K562 (cell line): ENCODE data around the gene TECPR2. TPM values are rescaled to one million over a fixed set of nuclear protein-coding genes. Genes with fewer than 3 reads are reported as not detected.

Experiments used
- ATAC-seq: fragments of 200-7000 bp; cut with Tn5 transposase; 3 replicates; pipeline ENCODE4 v1.9.1; 2020; ENCODE audit warnings: moderate library complexity
- BruUV-seq: library from RNA; stranded (reverse); fragments of 400-500 nt; replicated peaks from 2 replicates; lab custom pipeline; 2021; lab: Mats Ljungman, UMichigan
- CTCF ChIA-PET: fragments of 300-600 bp; formaldehyde crosslinking; extraction: SDS; loops from one replicate; lab custom pipeline; 2021; ENCODE audit warnings: low intra/inter-chr PET ratio; lab: Yijun Ruan, JAX
- POLR2A ChIA-PET: fragments of 300-600, 350-650 bp; sonication (Branson Sonifier 250); formaldehyde crosslinking; extraction: SDS; loops from one replicate; lab custom pipeline; 2021; ENCODE audit warnings: antibody characterized with exemption, inconsistent platforms; lab: Yijun Ruan, JAX
- DNase-seq, 4 experiments: peaks; one replicate each; pipeline versions ENCODE4 v3.0.0 to v3.0.0-alpha.2; 2011 to 2018; ENCODE audit warnings: low spot score in 3 of 4, mixed read lengths in 3 of 4; ENCODE audit errors: extremely low read depth in 1 of 4
- FAIRE-seq: peaks from 2 replicates; lab custom pipeline; 2011; peaks lifted over from hg19 to GRCh38; lab: Jason Lieb, UNC
- H2AFZ ChIP-seq: 2 replicates; pipeline ENCODE4 v1.6.0; 2011; ENCODE audit warnings: low read depth, low read length, control low read depth, inconsistent platforms
- H3K27ac ChIP-seq: fragments of 200-600 bp; 3 replicates; pipeline ENCODE4 v1.8.0; 2011; ENCODE audit warnings: low read depth, mild to moderate bottlenecking, control low read depth, inconsistent platforms, low read length, moderate library complexity, mixed read lengths; ENCODE audit errors: extremely low read depth
- H3K27me3 ChIP-seq, 2 experiments: fragments of 300-600 bp in 1 of 2; 2 replicates in 1 of 2; 3 replicates in 1 of 2; pipeline versions ENCODE4 v1.6.0 to v1.8.0; 2011; ENCODE audit warnings: inconsistent platforms in 2 of 2, low read length in 2 of 2, mild to moderate bottlenecking in 1 of 2, mixed read lengths in 1 of 2, moderate library complexity in 1 of 2; ENCODE audit not compliant: control insufficient read depth in 2 of 2, insufficient read depth in 2 of 2
- H3K36me3 ChIP-seq: fragments of 300-600 bp; 3 replicates; pipeline ENCODE4 v1.8.0; 2011; ENCODE audit warnings: mild to moderate bottlenecking, low read length, inconsistent platforms; ENCODE audit not compliant: control insufficient read depth, insufficient read depth
- H3K4me1 ChIP-seq, 2 experiments: fragments of 200-600 bp in 1 of 2; replicated peaks in 1 of 2; 2 replicates in 1 of 2; 3 replicates in 1 of 2; pipeline versions ENCODE4 v1.5.1 to v1.8.0; 2011; ENCODE audit warnings: inconsistent platforms in 2 of 2, low read length in 2 of 2, mild to moderate bottlenecking in 1 of 2, mixed read lengths in 1 of 2, moderate library complexity in 1 of 2; ENCODE audit not compliant: control insufficient read depth in 2 of 2, insufficient read depth in 2 of 2
- H3K4me2 ChIP-seq: 2 replicates; pipeline ENCODE4 v1.6.1; 2011; ENCODE audit warnings: low read length, control low read depth, inconsistent platforms, mixed read lengths; ENCODE audit not compliant: insufficient read depth
- H3K4me3 ChIP-seq: fragments of 200-600 bp; sonication (generic), shearing (Covaris generic); 2 replicates; pipeline ENCODE4 v1.5.1; 2016; ENCODE audit warnings: control low read depth, inconsistent platforms
- H3K79me2 ChIP-seq: fragments of 200-600 bp; 3 replicates; pipeline ENCODE4 v1.8.0; 2011; ENCODE audit warnings: low read length, inconsistent platforms; ENCODE audit not compliant: control insufficient read depth, insufficient read depth
- H3K9ac ChIP-seq, 2 experiments: 2 replicates each; pipeline versions ENCODE4 v1.6.0 to v1.6.1; 2011; ENCODE audit warnings: low read depth in 2 of 2, low read length in 2 of 2, control low read depth in 1 of 2, inconsistent platforms in 1 of 2, mild to moderate bottlenecking in 1 of 2, mixed read lengths in 1 of 2; ENCODE audit not compliant: insufficient read depth in 1 of 2
- H3K9me1 ChIP-seq: one replicate; pipeline ENCODE4 v1.6.0; 2011; ENCODE audit warnings: inconsistent platforms, mild to moderate bottlenecking, low read length, moderate library complexity; ENCODE audit not compliant: control insufficient read depth, insufficient read depth
- H3K9me3 ChIP-seq: replicated peaks from 2 replicates; pipeline ENCODE4 v1.5.1; 2011; ENCODE audit warnings: low read depth, low read length, inconsistent platforms; ENCODE audit not compliant: control insufficient read depth, insufficient read depth
- H4K20me1 ChIP-seq: replicated peaks from 2 replicates; pipeline ENCODE4 v1.6.1; 2011; ENCODE audit warnings: low read length, inconsistent platforms, mixed read lengths; ENCODE audit not compliant: control insufficient read depth, insufficient read depth
- CBFA2T2 ChIP-seq: fragments of 450-650 bp; conservative IDR thresholded peaks from 2 replicates; pipeline ENCODE4 v1.6.1; 2017; ENCODE audit warnings: mild to moderate bottlenecking
- ELF4 ChIP-seq: fragments of 450-650 bp; formaldehyde crosslinking; IDR thresholded peaks from 2 replicates; pipeline ENCODE4 v1.4.0; 2022; ENCODE audit warnings: missing genetic modification characterization
- EZH2 ChIP-seq: IDR thresholded peaks from 2 replicates; pipeline ENCODE4 v1.6.1; 2012; ENCODE audit warnings: low read depth, mild to moderate bottlenecking, inconsistent platforms, low read length, borderline replicate concordance
- LARP7 ChIP-seq: fragments of 450-650 bp; IDR thresholded peaks from 2 replicates; pipeline ENCODE4 v1.6.1; 2016
- NFXL1 ChIP-seq: fragments of 450-650 bp; formaldehyde crosslinking; IDR thresholded peaks from 2 replicates; pipeline ENCODE4 v1.4.0; 2021; ENCODE audit warnings: mild to moderate bottlenecking
- POLR2A ChIP-seq: fragments of 450-650 bp; conservative IDR thresholded peaks from 2 replicates; pipeline ENCODE4 v1.6.1; 2016
- RBM39 ChIP-seq: fragments of 200-400 bp; formaldehyde crosslinking; optimal IDR thresholded peaks from 2 replicates; pipeline ENCODE3; 2018; ENCODE audit warnings: low read depth, low read length
- SMAD2 ChIP-seq: fragments of 150-350 bp; IDR thresholded peaks from 2 replicates; pipeline ENCODE4 v1.6.1; 2014; ENCODE audit warnings: low read depth, mild to moderate bottlenecking, low read length
- ZC3H4 ChIP-seq: sonication (generic); formaldehyde crosslinking; IDR thresholded peaks from 2 replicates; pipeline ENCODE4 v1.9.0; 2021; ENCODE audit warnings: missing genetic modification reagents, borderline replicate concordance
- ZEB2 ChIP-seq: fragments of 450-650 bp; IDR thresholded peaks from 2 replicates; pipeline ENCODE4 v1.6.1; 2016
- ZKSCAN3 ChIP-seq: fragments of 250-450 bp; sonication (Bioruptor Pico); IDR thresholded peaks from 2 replicates; pipeline ENCODE4 v1.4.0; 2020
- ZNF384 ChIP-seq: IDR thresholded peaks from 2 replicates; pipeline ENCODE4 v1.6.1; 2012; ENCODE audit warnings: low read depth, low read length, improper control_type of control experiment
- ZNF444 ChIP-seq: fragments of 250-450 bp; sonication (Bioruptor Pico); IDR thresholded peaks from 2 replicates; pipeline ENCODE4 v1.4.0; 2020; ENCODE audit warnings: mild to moderate bottlenecking, moderate library complexity
- WGBS: fragments of 100-300 bp; shearing (Covaris generic); methylation state at CpG from one replicate; pipeline ENCODE4 v1.1.6; 2016; ENCODE audit warnings: low coverage, mixed read lengths; ENCODE audit not compliant: insufficient coverage; ENCODE audit errors: missing lambda C conversion rate; 5-methylcytosine and 5-hydroxymethylcytosine counted together
- in situ Hi-C: fragments of 300-500 bp; cut with MboI; formaldehyde crosslinking; loops from 4 replicates; pipeline ENCODE4 v1.15.0; 2018; ENCODE audit warnings: inconsistent platforms, mixed read lengths
- intact Hi-C: fragments of 100-400 bp; cut with micrococcal nuclease; formaldehyde crosslinking; loops from 2 replicates; pipeline ENCODE4 v1.14.2; 2022
- polyA plus RNA-seq, 8 experiments: library from polyadenylated mRNA; depleted of rRNA in 4 of 8; stranded (reverse) in 5 of 8; unstranded in 3 of 8; fragments of >200 nt; fragmentation: Nextera tagmentation in 2 of 8; fragmentation: Illumina TruSeq in 1 of 8; extraction: Ambion mirVana in 2 of 8; extraction: Trizol in 1 of 8; gene quantifications; 2 replicates each; pipeline versions ENCODE4 v1.2.1 to v1.2.3, GENCODE V29; 2011 to 2014; ENCODE audit warnings: inconsistent platforms in 1 of 8, missing spikeins in 1 of 8
- total RNA-seq, 7 experiments: library from RNA; depleted of rRNA in 6 of 7; stranded (reverse); fragments of >200 nt in 6 of 7; fragmentation: Illumina TruSeq in 2 of 7; extraction: Trizol in 2 of 7; gene quantifications; 2 replicates each; pipeline versions ENCODE4 v1.2.1 to v1.2.3, GENCODE V29; 2011 to 2021; ENCODE audit warnings: low replicate concordance in 1 of 7

Gene TECPR2
- total and polyA plus RNA-seq, 9 of the 15 experiments (the other 6 are each of a cell fraction or from before 2014, with no cell fraction given): 0.04 to 3.0 (median 0.83) TPM

- in situ Hi-C loops: no loop called here
- WGBS: 54% methylated on average over 7 of the region's 10 CpGs
Measured at GRCh38 chr14:102451064-102451352, 88.3 kb downstream of the TECPR2 start.

GRCh38 chr14:102452302-102452701 lies 89.6 kb downstream of the TECPR2 start:
- TF ChIP-seq ZC3H4 (CRISPR knock-in tag): no peak
- TF ChIP-seq, all 486 proteins: peak for 0
- H3K27me3 ChIP-seq: no peaks in the 10 kb centered on the region
- H3K9ac ChIP-seq: no peak overlapping the region
- no peaks in the 10 kb centered on the region for H3K36me3 ChIP-seq
- BruUV-seq: no TSS peak
- ATAC-seq: no peak
- in situ Hi-C loops: no loop called here
- ChIA-PET POLR2A (interaction anchor here (0.6 kb wide), 1 partner anchor 15 kb away, joined by 4 read pairs; no protein-coding TSS in a partner anchor), CTCF (no interaction called here)
- H3K9me1 ChIP-seq: no peaks in the 10 kb centered on the region
- DNase-seq: no peak
- H3K9me3 ChIP-seq: no peaks in the 10 kb centered on the region
- H3K4me2 ChIP-seq: no peak overlapping the region
- no peak for FAIRE-seq
- no peaks in the 10 kb centered on the region for H4K20me1 ChIP-seq
- H3K4me1 ChIP-seq: peaks cover 0 to 8% of the 10 kb centered on the region in 2 experiments; a peak in 2 of 5 replicates
- WGBS: 73% methylated on average over 14 of the region's 24 CpGs
- intact Hi-C loops: no loop called here
- no peak overlapping the region for H3K27ac ChIP-seq
- no peak overlapping the region for H3K4me3 ChIP-seq
- no peaks in the 10 kb centered on the region for H3K79me2 ChIP-seq
- no peak overlapping the region for H2AFZ ChIP-seq

More at GRCh38 chr14:102451064-102451352, 88.3 kb downstream of the TECPR2 start:
- Histone ChIP-seq H3K9me3 (no peaks in the 10 kb centered on the region), H3K4me2 (no peak overlapping the region)
- POLR2A ChIA-PET: interaction anchor here (0.6 kb wide), 1 partner anchor 35 kb away, joined by 3 read pairs; no protein-coding TSS in a partner anchor
- TF ChIP-seq NFXL1 (CRISPR knock-in tag) (no peak), ZNF444 (CRISPR knock-in tag) (no peak), SMAD2 (no peak), LARP7 (no peak), ZNF384 (no peak), ELF4 (CRISPR knock-in tag) (no peak), ZEB2 (no peak), RBM39 (no peak), ZKSCAN3 (CRISPR knock-in tag) (no peak), EZH2 (no peak), POLR2A (no peak), CBFA2T2 (no peak)
- TF ChIP-seq, all 486 proteins: peak for 0
- Histone ChIP-seq H3K4me1 (peaks cover 0 to 8% of the 10 kb centered on the region in 2 experiments; a peak in 2 of 5 replicates), H2AFZ (no peak overlapping the region), H3K79me2 (no peaks in the 10 kb centered on the region), H3K9me1 (no peaks in the 10 kb centered on the region), H3K9ac (no peak overlapping the region), H4K20me1 (no peaks in the 10 kb centered on the region), H3K27me3 (no peaks in the 10 kb centered on the region), H3K27ac (no peak overlapping the region), H3K4me3 (no peak overlapping the region), H3K36me3 (no peaks in the 10 kb centered on the region)
- CTCF ChIA-PET: no interaction called here
- intact Hi-C loops: no loop called here
- no peak for ATAC-seq
- no peak for FAIRE-seq
- DNase-seq: no peak
- no TSS peak for BruUV-seq
